ENCODE measurements around the gene MAPK9.

The MAPK9 gene

GRCh38 chr5:180291234-180291940 lies 496 bp downstream of the MAPK9 start:
- DNase-seq: no peak

DNA sequence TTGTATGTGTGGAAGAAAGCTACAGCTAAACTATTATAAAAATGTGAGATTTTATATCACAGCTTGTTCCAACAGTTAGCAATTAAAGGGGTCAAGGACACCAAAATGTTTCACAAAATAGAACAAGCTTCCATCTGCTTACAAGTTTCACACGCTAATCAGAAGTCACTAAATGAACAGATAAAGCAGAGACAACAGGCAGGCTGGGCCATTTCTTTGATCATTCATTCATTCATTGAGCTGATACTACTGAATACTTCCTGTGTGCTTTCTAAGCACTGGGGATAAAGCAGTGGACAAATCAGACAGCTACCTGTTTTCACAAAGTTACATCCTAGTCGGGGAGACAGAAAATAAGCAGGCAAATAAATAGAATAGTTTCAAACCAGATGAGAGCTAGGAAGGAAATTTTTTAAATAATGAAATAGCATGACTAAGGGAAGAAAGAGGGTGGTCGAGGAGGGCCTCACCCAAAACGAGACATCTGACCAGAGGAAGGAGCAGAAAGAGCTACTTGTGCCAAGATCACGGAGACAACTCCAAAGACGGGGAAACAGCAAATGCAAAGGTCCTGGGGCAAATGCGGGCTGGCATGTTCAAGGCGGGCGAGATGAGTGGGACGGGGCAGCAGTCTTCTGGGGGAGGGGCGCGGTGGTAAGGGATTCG lies 1.2 kb downstream of the MAPK9 start:
- no peak for DNase-seq

GRCh38 chr5:180289966-180290365 lies 1.9 kb downstream of the MAPK9 start:
- no peak for DNase-seq

GRCh38 chr5:180289433-180289832 lies 2.5 kb downstream of the MAPK9 start:
- no peak for DNase-seq

GRCh38 chr5:180287868-180288267 lies 4.0 kb downstream of the MAPK9 start:
- DNase-seq: no peak

- no peak for DNase-seq
These were observed 4.5 kb downstream of the MAPK9 start for GRCh38 chr5:180287404-180287803.

DNA sequence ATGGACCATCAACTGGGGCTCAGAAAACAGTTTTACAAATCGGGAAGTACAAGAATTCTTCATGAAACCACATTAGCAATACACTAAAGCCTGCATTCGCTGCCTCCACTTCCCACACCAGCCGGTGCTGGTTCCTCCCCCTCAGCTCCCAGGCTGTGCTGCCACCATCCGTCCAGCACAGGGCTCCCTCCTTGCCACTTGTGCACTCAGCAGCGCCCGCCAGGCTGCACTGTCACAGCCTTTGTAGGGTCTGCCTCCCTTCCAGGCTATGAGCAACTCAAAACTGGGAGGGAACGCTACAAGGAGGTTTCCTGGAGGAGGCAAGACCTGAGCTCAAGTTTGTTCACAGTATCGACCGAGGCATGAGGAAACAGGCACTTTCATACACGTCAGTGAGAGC lies 7.7 kb downstream of the MAPK9 start:
- DNase-seq: no peak

DNA sequence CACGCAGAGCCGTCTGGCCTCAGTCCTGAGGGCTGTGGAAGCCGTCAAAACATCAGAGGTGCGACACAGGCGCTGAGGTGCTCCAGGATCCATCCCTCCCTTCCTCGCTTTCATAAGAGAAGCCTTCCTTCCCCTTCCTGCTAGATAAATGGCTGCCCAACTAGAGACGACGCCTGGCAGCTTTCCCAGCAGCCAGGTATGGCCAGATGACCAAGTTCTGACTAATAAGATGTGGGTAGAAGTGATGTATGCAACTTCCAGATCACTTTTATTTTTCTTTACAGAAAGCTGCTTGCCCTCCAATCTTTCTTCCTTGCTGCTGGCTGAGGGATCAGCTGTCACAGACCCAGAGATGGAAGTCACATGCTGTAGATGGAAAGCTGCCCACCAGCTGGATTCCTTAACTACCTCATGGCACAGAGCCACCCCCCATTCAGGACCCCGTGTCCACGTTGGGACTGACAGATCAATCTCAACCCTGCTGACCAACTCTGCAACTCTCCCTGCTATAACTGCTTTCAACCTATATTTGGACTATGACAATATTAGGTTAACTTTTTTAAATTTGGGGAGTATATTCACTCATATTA lies 8.8 kb downstream of the MAPK9 start:
- DNase-seq: no peak

DNA sequence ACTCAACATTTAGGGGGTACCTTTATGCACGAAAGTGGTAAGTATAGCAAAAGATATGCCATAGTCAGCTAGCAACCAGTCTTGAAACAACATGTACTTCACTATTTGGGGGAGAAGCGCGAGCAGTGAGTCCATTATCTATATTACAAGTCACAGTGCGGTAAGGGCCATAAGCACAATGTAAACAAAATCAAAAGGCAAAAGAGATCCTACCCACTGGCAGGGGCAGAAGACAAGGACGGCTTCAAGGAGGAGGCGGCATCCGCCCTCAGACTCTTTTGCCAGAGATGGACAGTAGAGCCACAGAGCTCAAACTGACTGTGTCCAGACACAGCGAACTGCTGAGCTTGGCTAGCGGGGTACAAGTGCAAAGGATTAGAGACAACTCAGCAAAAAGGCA lies 9.6 kb downstream of the MAPK9 start:
- no peak for DNase-seq

DNA sequence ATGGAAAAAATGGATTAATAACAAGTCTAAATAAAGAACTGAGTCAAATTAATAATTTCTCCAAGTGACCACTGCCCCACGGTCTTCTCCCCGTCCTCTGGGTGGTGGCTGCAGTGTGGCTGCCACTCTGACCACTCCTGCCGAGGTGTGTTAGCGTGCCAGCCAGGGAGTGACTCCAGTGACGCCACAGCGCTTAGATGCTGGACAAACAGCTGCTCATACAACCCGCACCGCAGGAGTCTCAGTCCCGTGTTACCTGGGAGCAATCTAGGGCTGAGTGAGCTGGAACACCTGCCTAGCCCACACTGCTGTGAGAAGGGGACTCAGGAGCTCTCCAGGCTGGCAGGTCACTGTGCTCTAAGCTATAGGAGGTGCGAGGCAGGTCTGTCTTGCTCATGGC lies 10.2 kb downstream of the MAPK9 start:
- no peak for DNase-seq

GRCh38 chr5:180274695-180275094 lies 17.2 kb downstream of the MAPK9 start:
- DNase-seq: no peak

DNA sequence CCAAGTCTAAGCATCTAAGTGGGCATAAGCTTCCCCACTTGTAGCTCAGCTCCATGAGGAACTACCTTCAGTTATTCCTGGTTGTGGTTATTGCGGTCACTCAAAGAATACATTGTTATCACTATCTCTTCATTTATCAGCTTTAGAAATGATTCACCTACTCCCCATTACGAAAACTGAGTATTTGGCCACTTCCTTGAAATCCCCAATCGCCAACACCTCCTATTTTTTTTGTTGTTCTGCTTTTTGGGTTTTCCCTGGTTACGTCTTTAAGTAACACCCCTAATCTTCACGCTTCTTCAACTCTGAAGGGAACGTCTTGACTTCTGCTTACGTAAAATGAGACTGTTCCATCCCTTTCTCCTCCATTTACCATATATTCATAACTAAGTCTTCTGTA lies 20.7 kb downstream of the MAPK9 start:
- no peak for DNase-seq

DNA sequence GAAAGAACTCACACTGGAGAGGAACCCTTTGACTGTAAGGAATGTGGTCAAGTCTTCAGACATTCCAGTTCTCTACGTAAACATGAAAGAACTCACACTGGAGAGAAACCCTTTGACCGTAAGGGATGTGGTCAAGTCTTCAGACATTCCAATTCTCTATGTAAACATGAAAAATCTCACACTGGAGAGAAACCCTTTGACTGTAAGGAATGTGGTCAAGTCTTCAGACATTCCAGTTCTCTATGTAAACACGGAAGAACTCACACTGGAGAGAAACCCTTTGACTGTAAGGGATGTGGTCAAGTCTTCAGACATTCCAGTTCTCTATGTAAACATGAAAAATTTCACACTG lies 32.6 kb downstream of the MAPK9 start:
- no peak for DNase-seq

DNA sequence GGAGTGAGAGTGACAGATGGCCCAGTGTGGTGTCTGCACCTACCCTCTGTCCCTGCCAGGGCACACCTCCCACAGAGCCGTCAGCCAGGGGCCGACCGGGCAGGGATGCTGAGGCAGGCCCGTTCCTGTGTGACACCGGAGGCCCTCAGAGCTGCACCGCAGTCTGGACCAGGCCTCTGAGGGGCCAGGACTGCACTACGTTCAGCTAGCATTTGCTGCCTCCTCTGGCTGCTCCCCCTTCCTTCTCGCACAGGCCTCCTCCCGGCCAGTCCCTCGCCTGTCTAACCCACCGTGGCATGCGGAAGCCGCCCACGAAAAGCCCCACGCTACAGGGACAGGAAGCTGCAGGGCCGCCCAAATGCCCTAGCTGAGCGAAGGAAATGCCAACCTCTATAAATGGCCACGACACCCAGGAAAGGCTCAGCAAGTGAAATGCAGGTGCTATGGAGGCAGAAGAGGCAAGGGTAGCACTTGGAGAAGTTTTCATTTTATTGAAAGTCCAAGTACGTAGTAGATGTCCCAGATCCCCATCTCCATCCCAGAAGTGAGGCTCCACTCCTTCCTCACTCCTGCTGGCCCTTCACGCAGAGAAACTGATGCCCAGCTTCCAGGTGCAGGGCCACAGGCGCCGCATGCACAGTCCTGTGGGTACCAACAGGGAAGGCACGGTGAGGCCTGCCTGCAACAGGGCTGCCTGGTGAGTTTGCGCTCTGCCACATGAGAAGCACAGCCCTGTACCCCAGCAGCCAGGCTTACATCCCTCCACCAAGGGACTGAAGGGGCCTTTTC lies 38.7 kb downstream of the MAPK9 start:
- no peak for DNase-seq

DNA sequence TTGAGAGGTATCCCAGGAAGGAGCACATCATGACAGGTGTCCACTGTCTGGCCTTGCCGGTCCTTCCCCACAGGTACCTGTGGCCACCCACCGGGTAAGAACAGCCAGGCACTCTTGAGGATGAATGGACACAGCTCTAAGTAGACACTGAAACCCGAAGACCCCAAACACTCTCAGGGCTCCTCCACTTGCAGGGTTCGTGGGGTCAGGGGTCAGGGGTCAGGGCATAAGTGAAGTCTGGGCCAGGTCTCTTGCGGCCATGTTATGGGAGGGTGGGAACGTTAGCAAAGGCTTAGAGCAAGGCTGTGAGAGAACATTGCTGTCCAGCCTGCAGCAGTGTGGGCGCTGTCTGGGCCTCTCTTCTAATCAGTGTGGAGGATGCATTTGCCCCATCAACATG lies 40.0 kb downstream of the MAPK9 start:
- DNase-seq: no peak

- no peak for DNase-seq
These were observed 40.7 kb downstream of the MAPK9 start for GRCh38 chr5:180251141-180251540.

DNA sequence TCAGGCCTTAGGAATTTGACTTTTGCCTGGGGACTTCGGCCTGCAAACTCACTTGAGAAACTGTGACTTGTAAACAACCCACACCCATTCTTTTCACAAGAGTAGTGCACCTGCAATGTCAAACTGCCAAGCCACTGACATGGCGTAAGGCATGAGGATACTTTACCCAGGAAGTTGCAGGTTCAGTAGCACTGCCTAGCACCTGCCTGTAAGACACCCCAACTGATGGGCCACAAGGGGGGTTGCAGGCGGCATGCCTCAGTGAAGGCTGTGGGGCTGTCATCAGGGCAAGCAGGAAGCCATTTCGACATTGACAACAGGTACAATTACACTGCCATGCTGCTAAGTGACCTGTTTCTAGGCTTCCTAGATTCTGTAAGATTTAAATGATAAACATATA lies 41.6 kb downstream of the MAPK9 start:
- no peak for DNase-seq

GRCh38 chr5:180241600-180241999 lies 50.3 kb downstream of the MAPK9 start:
- DNase-seq: no peak

- no peak for DNase-seq
These were observed 53.3 kb downstream of the MAPK9 start for GRCh38 chr5:180238631-180239030.

- no peak for DNase-seq
These were observed 56.0 kb downstream of the MAPK9 start for GRCh38 chr5:180235846-180236245.

- no peak for DNase-seq
These were observed 56.8 kb downstream of the MAPK9 start for GRCh38 chr5:180235077-180235476.

GRCh38 chr5:180234271-180234670 lies 57.6 kb downstream of the MAPK9 start:
- DNase-seq: no peak

GRCh38 chr5:180233729-180234128 lies 58.2 kb downstream of the MAPK9 start:
- DNase-seq: no peak

DNA sequence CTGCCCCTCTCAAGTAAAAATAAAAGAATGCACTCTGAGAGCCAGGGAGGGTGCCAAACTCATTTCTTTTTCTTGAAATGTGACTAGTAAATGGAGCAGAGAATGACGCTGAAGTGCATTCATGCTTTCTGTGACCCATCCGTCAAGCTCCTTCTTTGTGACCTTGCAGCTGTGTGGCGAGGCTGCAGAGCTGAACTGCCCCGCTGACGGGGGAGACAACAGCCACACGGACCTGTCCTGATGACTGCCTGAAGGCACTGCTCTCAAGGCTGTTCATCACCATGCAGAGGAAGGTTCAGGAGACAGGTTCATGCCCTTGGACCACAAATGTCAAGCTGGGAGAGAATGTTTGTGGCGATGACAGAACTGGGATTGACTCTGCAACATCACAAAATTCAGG lies 61.9 kb downstream of the MAPK9 start:
- DNase-seq: no peak
